M059J (cell line): ENCODE measurements around the gene CACNB1. TPM values are rescaled to one million over a fixed set of nuclear protein-coding genes. Genes with fewer than 3 reads are reported as not detected.
"Not testable (repeated sequence)": the region's sequence is repeated elsewhere in the genome, so short reads cannot be mapped to it uniquely, and the experiment has no call there.

Source experiments
- DNase-seq: peaks from one replicate; pipeline ENCODE4 v3.0.0-alpha.2; 2012; ENCODE audit warnings: low read depth
- total RNA-seq: library from RNA; depleted of rRNA; stranded (reverse); fragments of >200 nt; shearing (Covaris generic); gene quantifications from 2 replicates; pipeline ENCODE4 v1.2.3, GENCODE V29; 2014

Gene CACNB1
- total RNA-seq, 1 experiment from 2014 or later = 1.2 TPM

DNA sequence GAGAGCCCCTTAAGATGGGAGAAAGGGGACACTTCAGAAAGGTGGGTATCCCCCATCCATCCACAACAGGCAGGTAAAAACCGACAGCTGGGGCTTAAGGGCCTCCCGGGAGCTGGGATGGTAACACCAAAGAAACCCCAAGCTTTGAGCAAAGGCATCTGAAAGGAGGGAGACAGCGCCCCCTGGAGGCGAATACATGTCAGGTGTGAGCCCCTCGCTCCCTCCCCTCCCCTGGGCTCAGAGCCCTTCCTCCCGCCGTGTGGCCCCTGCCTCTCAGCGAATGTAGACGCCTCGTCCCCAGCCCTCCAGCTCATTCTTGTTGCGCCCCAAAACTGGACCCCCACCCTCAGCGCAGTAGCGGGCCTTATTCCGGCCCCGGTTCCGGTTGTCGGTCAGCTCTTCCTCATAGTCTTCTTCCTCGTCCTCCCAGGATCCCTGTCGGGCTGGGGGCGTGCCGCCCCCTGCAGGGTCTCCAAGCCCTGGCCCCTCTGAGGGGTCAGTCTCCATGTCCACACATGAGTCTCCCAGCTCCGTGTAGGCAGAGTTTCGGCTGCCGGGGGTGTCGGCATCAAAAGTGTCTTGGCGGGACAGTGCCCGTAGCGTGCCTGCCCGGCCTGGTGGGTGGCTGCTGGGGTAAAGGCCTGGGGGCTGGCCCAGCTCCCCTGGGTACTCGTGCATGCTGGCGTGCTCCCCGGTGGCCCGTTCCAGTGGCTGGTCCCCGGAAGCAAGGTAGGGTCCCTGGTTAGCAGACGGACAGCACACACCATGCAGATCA is 22.4 kb downstream of the CACNB1 start:
- peak; percentile 40 for DNase-seq

GRCh38 chr17:39173526-39174274 is 23.8 kb downstream of the CACNB1 start:
- no peak for DNase-seq

DNA sequence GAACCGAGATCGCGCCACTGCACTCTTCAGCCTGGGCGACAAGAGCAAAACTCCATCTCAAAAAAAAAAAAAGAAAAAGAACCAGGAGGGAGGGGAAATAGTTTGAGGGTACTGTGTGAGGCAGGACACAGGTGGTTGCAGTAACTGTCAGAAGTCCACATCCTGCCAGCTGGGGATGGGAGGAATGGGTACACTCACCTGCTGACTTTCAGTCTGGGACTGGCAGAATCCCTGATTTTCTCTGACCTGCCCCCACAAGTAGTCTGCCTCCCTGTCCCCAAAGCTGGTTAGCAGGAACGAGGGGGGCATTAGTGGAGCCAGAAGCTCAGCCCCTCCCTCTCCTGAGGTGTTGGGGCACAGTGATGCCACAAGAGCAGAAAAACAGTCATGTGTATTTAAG is 24.4 kb downstream of the CACNB1 start:
- no peak for DNase-seq

DNA sequence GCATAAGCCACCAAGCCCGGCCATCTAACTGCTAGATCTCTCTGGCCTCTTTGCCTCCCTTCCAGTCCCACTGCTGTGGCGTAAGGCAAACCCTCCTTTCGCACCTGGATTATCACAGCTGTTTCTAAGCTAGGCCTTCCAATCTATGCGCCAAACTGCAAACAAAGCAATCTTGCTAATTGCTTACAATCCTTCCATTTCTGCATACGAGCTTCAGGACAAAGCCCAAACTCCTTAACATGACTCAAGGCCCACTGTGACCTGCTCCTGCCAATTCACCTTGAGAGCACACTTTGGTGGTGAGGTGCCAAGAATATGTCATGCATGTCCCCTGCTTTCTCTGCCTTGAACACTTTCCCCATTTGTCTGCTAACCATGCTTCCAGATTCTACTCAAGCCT is 25.5 kb downstream of the CACNB1 start:
- no peak for DNase-seq

DNA sequence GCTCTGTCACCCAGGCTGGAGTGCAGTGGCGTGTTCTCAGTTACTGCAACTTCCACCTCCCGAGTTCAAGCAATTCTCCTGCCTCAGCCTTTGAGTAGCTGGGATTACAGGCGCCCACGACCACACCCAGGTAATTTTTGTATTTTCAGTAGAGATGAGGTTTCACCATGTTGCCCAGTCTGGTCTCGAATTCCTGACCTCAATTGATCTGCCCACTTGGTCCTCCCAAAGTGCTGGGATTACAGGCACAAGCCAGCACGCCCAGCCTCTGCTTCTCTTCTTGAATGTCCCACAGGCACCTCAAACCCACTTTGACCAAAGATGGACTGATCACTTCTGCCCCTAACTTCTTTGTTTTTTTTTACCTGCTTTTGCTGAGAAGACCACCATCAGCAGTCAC is 26.9 kb downstream of the CACNB1 start:
- DNase-seq = no peak

DNA sequence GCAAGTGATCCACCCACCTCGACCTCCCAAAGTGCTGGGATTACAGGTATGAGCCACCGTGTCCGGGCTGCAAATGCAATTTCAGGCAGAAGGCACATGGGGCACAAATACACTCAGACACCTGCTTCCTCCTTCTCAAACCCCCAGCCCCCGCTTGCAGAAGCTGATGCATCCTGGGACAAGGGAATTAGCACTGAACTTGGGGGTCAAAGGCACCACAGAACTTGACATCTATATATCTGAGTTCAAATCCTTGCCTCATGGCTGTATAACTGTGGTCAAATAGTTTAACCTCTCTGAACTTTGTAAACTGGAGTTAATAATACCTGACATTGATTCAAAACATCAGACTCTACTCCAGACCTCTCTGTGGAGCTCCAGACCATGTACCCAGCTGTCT is 27.4 kb downstream of the CACNB1 start:
- DNase-seq = no peak

- DNase-seq = no peak
Measured at GRCh38 chr17:39169518-39169917, 28.0 kb downstream of the CACNB1 start.

DNA sequence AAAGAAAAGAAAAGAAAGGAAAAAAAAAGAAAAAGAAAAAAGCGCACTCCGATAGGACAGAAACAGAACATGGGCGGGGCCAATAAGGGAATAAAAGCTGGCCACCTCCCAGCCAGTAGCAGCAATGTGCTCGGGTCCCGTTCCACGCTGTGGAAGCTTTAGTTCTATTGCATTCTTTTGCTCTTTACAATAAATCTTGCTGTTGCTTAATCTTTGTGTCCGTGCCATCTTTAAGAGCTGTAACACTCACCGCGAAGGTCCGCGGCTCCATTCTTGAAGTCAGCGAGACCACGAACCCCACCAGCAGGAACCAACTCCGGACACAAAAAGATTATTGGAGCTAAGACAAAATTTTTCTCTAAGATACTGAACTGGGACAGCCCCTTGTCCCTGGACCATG is 28.4 kb downstream of the CACNB1 start:
- no peak for DNase-seq

- not testable (repeated sequence) for DNase-seq
Measured at GRCh38 chr17:39168503-39168902, 29.0 kb downstream of the CACNB1 start.

GRCh38 chr17:39167476-39167875 is 30.0 kb downstream of the CACNB1 start:
- DNase-seq = no peak

- DNase-seq = peak; percentile 26
Measured at GRCh38 chr17:39166437-39167335, 30.8 kb downstream of the CACNB1 start.

- no peak for DNase-seq
Measured at GRCh38 chr17:39165841-39166349, 31.6 kb downstream of the CACNB1 start, which contains the start of gene ARL5C. TSS of gene ARL5C (minus strand) at chr17:39166161. CDS start at chr17:39165760, 401 bp downstream.

DNA sequence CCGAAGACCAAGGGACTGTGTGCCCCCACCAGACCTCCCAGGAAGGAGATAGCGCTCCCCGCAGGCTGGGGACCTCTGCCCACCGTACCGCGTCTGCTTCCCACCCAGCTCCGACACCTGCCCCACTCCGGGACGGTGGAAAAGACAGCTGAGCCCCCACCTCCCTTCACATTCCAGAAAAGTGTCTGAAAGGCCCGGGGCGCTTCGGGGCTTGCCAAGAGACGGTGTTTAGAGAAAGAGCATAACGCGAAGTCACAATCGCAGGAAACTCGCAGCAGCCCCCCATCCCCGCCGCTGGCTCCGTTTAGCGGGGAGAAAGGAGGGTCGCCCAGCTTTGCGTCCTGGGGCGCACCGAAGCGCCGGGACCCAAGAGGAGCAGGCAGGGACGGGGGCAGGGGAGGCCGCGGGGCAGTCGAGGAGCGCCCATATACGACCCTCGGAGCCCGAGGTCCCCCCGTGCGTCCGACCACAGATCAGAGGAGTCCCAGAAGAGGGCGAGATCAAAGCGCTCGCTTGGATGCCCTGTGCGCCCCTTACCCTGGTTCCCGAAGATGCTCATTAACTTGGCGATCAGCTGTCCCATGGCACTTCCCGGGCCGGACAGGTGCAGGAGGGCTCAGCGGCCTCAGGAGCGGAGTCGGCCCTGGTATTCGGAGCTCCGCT is 32.2 kb downstream of the CACNB1 start:
- no peak for DNase-seq

DNA sequence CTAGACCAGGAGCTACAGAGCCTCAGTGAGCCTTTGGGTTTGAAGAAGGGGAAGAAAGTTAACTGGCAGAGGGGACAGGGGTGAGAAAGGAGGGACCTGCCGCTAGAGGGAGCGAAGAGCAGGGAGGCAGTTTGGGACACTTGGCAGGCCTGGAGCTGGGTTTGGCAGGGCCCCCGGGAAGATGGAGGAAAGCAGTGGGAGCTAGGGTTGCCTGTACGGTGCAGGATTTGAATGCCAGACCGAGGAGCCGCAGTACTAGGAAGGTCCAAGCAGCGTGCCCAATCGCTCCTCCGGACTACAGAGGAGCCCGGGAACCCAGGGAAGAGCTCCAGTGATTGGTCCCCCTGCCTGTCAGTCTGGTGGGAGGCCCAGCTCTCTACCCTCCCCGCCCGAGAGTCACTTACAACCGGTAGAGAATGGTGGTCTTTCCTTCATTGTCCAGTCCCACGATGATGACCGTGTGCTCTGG is 32.8 kb downstream of the CACNB1 start:
- DNase-seq = peak; percentile 85

GRCh38 chr17:39161962-39162361 is 35.5 kb downstream of the CACNB1 start:
- DNase-seq = no peak

GRCh38 chr17:39158623-39159022 is 38.8 kb downstream of the CACNB1 start:
- DNase-seq = no peak

DNA sequence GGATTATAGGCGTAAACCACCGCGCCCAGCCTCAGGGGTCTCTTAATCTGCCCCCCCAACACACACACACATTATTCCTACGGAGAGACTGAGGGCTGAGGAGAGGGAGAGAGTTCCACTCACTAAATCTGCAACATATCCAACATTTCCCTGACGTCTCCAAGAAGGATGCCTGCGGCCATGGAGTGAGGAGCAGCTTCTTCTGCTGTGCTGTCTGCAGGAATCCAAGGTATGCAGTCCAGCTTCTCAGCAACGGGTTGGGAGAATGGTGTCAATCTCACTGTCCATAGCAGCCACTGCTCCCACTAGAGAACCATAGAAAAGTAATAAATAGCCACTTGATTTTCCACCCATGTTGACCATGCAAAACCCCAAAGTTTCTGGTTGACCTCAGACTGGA is 41.0 kb downstream of the CACNB1 start:
- DNase-seq = no peak

DNA sequence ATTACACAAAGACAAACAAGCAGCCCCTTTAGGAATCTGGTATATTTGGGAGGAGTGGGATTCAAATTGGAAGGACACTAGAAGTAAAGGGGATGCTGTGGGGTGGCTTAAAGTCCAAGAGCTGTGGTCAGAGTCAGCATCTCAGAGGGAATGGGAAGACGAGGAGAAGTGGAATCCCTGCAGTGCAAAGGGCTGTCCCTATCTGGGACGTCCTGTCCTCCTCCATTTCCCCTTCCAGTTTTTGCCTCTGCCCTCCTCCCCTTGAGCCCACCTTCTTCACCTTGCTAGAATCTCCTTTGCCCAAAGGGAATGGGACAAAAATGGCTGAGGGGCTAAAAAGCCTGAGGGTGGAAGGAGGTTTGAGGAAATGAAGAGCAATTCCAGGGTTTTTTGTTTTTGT is 41.8 kb downstream of the CACNB1 start:
- DNase-seq = no peak

- peak; percentile 87 for DNase-seq
Measured at GRCh38 chr17:39153599-39154051, 43.8 kb downstream of the CACNB1 start.

DNA sequence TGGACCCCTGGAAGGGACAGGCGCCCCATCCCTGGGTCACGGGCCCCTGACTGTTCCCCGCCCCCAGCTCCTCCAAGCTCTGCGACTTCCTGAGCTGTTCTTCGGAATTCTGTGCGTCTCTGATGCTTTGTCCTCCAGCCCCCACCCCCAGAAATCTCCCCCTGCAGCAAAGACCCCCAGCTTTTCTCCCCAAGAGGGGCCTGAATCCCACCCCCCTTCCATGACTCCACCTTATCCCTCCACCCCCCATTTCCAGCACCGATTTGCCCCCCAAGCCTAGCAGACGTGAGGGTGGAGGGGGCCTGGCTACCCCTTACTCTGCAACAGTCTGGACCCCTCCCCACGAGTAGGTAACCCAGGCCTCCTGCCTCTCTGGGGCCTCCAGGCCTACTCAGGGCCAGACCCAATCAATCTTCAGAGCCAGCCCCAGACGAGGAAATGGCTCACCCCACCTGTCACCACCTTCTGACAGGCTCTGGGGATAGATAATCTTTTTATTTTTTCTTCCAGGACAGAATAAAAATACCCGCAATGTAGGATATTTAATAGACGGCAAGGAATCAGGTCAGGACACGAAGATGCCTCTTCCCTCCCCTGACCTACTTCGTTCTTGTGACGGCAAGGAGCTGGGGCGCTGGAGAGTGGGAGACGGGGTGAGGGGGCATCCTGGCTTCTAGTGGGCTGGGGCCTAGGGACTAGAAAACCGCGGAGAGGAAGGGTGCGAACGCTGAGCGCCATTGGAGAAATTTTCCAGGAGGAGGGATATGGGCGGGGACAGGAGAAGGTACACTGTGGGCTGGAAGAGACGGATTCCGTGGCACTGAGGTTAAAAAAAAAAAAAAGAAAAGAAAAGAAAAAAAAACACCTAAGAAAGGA is 45.3 kb downstream of the CACNB1 start:
- no peak for DNase-seq
